Kasumi-1 (cell line): ENCODE data around the gene LEMD2.
A peak's percentile ranks its signal among the peaks of the same experiment; 100 is the strongest.

Experiments
- DNase-seq, 2 experiments: peaks; one replicate each; lab custom pipeline; 2025; lab: John Stamatoyannopoulos, UW

LEMD2 gene

GRCh38 chr6:33819021-33819420 is 30.1 kb upstream of the LEMD2 start:
- DNase-seq, result no peak

- no peak for DNase-seq
These were observed 29.4 kb upstream of the LEMD2 start for GRCh38 chr6:33818293-33818692.

- no peak for DNase-seq
These were observed 28.6 kb upstream of the LEMD2 start for GRCh38 chr6:33817489-33817888.

- DNase-seq, result no peak
These were observed 28.0 kb upstream of the LEMD2 start for GRCh38 chr6:33816911-33817310.

GRCh38 chr6:33815854-33816253 is 26.9 kb upstream of the LEMD2 start:
- DNase-seq, result peak; percentile 41 to 62

GRCh38 chr6:33813990-33814985 is 25.4 kb upstream of the LEMD2 start:
- no peak for DNase-seq

GRCh38 chr6:33813246-33813904 is 24.4 kb upstream of the LEMD2 start:
- DNase-seq, result no peak

- DNase-seq, result peak; percentile 46 to 48
These were observed 23.7 kb upstream of the LEMD2 start for GRCh38 chr6:33812669-33813068.

GRCh38 chr6:33809594-33809993 is 20.7 kb upstream of the LEMD2 start:
- DNase-seq, result no peak

- no peak for DNase-seq
These were observed 19.8 kb upstream of the LEMD2 start for GRCh38 chr6:33808641-33809180.

- no peak for DNase-seq
These were observed 18.7 kb upstream of the LEMD2 start for GRCh38 chr6:33807606-33808005.

GRCh38 chr6:33806841-33807240 is 17.9 kb upstream of the LEMD2 start:
- no peak for DNase-seq

- no peak for DNase-seq
These were observed 14.7 kb upstream of the LEMD2 start, which contains the start of gene MLN for GRCh38 chr6:33803571-33804053. Gene MLN, minus strand, starts transcription at chr6:33804003. Its CDS starts 2,840 bp downstream, at chr6:33801163.

- no peak for DNase-seq
These were observed 13.4 kb upstream of the LEMD2 start for GRCh38 chr6:33802186-33802958.

GRCh38 chr6:33801611-33802010 is 12.7 kb upstream of the LEMD2 start:
- no peak for DNase-seq

GRCh38 chr6:33800248-33800969 is 11.5 kb upstream of the LEMD2 start:
- no peak for DNase-seq

GRCh38 chr6:33799454-33800113 is 10.7 kb upstream of the LEMD2 start:
- no peak for DNase-seq

GRCh38 chr6:33798343-33798848 is 9.5 kb upstream of the LEMD2 start:
- no peak for DNase-seq

- no peak for DNase-seq
These were observed 8.9 kb upstream of the LEMD2 start for GRCh38 chr6:33797626-33798342.
